ENCODE results near the gene FANCM. TPM values are rescaled to one million over a fixed set of nuclear protein-coding genes. Genes with fewer than 3 reads are reported as not detected.

The FANCM gene
- total RNA-seq, 4 donors from 2014 or later, result 2.6 to 7.1 (median 3.2) TPM

- no peak overlapping the region for H3K27ac ChIP-seq (replicated peaks in 1 of 4)
- no peak for TF ChIP-seq POLR2A (IDR thresholded peaks at IDR 0.05; ENCODE audit: low read depth)
- TF ChIP-seq EP300 (IDR thresholded peaks at IDR 0.05), result no peak
- TF ChIP-seq CTCF (IDR thresholded peaks at IDR 0.05), result no peak
- DNase-seq (ENCODE audit: extremely low spot score), result no peak
- no peaks in the 10 kb centered on the region for H3K27me3 ChIP-seq
- H3K4me1 ChIP-seq, result no peaks in the 10 kb centered on the region
- intact Hi-C loops (cut with DNase I), result no loop called here
- no peaks in the 10 kb centered on the region for H3K9me3 ChIP-seq
- H3K36me3 ChIP-seq, result peaks cover 0 to 26% (median 7%) of the 10 kb centered on the region in 4 donors
- H3K4me3 ChIP-seq, result no peak overlapping the region
These were observed 34.2 kb downstream of the FANCM start for GRCh38 chr14:45169906-45170305.

GRCh38 chr14:45177076-45177475, 41.3 kb downstream of the FANCM start:
- DNase-seq (ENCODE audit: extremely low spot score), result no peak
- H3K27ac ChIP-seq (replicated peaks in 1 of 4), result no peak overlapping the region
- WGBS, result 86% methylated on average over 5 of the region's 5 CpGs
- TF ChIP-seq EP300 (IDR thresholded peaks at IDR 0.05) (no peak), CTCF (IDR thresholded peaks at IDR 0.05) (no peak), POLR2AphosphoS5 (IDR thresholded peaks at IDR 0.05) (no peak), POLR2A (IDR thresholded peaks at IDR 0.05; ENCODE audit: low read depth) (no peak)
- no peaks in the 10 kb centered on the region for H3K4me1 ChIP-seq
- no peaks in the 10 kb centered on the region for H3K27me3 ChIP-seq
- no peaks in the 10 kb centered on the region for H3K9me3 ChIP-seq
- intact Hi-C loops (cut with DNase I), result no loop called here
- no peaks in the 10 kb centered on the region for H3K36me3 ChIP-seq
- H3K4me3 ChIP-seq, result no peak overlapping the region

- Histone ChIP-seq H3K36me3 (no peaks in the 10 kb centered on the region), H3K4me3 (no peak overlapping the region), H3K9me3 (no peaks in the 10 kb centered on the region), H3K4me1 (no peaks in the 10 kb centered on the region), H3K27me3 (no peaks in the 10 kb centered on the region), H3K27ac (replicated peaks in 1 of 4) (no peak overlapping the region)
- 97% methylated on average over 5 of the region's 5 CpGs for WGBS
- no peak for TF ChIP-seq CTCF (IDR thresholded peaks at IDR 0.05)
- no peak for TF ChIP-seq POLR2AphosphoS5 (IDR thresholded peaks at IDR 0.05)
- no peak for TF ChIP-seq POLR2A (IDR thresholded peaks at IDR 0.05; ENCODE audit: low read depth)
- TF ChIP-seq EP300 (IDR thresholded peaks at IDR 0.05), result no peak
- intact Hi-C loops (cut with DNase I), result no loop called here
- DNase-seq (ENCODE audit: extremely low spot score), result no peak
These were observed 45.6 kb downstream of the FANCM start for GRCh38 chr14:45181329-45181728.

- DNase-seq (ENCODE audit: extremely low spot score), result no peak
- H3K27ac ChIP-seq (replicated peaks in 1 of 4), result no peak overlapping the region
- H3K27me3 ChIP-seq, result no peaks in the 10 kb centered on the region
- no peaks in the 10 kb centered on the region for H3K9me3 ChIP-seq
- intact Hi-C loops (cut with DNase I), result no loop called here
- H3K4me1 ChIP-seq, result no peaks in the 10 kb centered on the region
- no peaks in the 10 kb centered on the region for H3K36me3 ChIP-seq
- 89% methylated on average over 3 of the region's 3 CpGs for WGBS
- no peak overlapping the region for H3K4me3 ChIP-seq
- TF ChIP-seq CTCF (IDR thresholded peaks at IDR 0.05) (no peak), EP300 (IDR thresholded peaks at IDR 0.05) (no peak), POLR2A (IDR thresholded peaks at IDR 0.05; ENCODE audit: low read depth) (no peak), POLR2AphosphoS5 (IDR thresholded peaks at IDR 0.05) (no peak)
These were observed 46.1 kb downstream of the FANCM start for GRCh38 chr14:45181806-45182205.

GRCh38 chr14:45185100-45185814, 49.5 kb downstream of the FANCM start:
- H3K27me3 ChIP-seq, result no peaks in the 10 kb centered on the region
- no peaks in the 10 kb centered on the region for H3K9me3 ChIP-seq
- no peaks in the 10 kb centered on the region for H3K4me1 ChIP-seq
- H3K4me3 ChIP-seq, result no peak overlapping the region
- DNase-seq (ENCODE audit: extremely low spot score), result no peak
- peaks cover 0 to 11% (median 7%) of the 10 kb centered on the region in 4 donors for H3K36me3 ChIP-seq
- WGBS, result 99% methylated on average over 2 of the region's 2 CpGs
- TF ChIP-seq EP300 (IDR thresholded peaks at IDR 0.05) (no peak), POLR2A (IDR thresholded peaks at IDR 0.05; ENCODE audit: low read depth) (no peak), POLR2AphosphoS5 (IDR thresholded peaks at IDR 0.05) (no peak), CTCF (IDR thresholded peaks at IDR 0.05) (no peak)
- intact Hi-C loops (cut with DNase I), result no loop called here
- H3K27ac ChIP-seq (replicated peaks in 1 of 4), result no peak overlapping the region
